ENCODE data around the gene TRPM3.

The TRPM3 gene

GRCh38 chr9:70901013-70901412 is 220.4 kb downstream of the TRPM3 start:
- no peak for DNase-seq (ENCODE audit: low read depth in 2 of 2, low spot score in 1 of 2)

GRCh38 chr9:70893580-70894122 is 227.8 kb downstream of the TRPM3 start:
- DNase-seq (ENCODE audit: low read depth in 2 of 2, low spot score in 1 of 2): no peak

GRCh38 chr9:70888471-70888870 is 232.9 kb downstream of the TRPM3 start:
- DNase-seq (ENCODE audit: low read depth in 2 of 2, low spot score in 1 of 2): no peak

GRCh38 chr9:70887826-70888225 is 233.6 kb downstream of the TRPM3 start:
- no peak for DNase-seq (ENCODE audit: low read depth in 2 of 2, low spot score in 1 of 2)

- DNase-seq (ENCODE audit: low read depth in 2 of 2, low spot score in 1 of 2): no peak
These were observed 237.2 kb downstream of the TRPM3 start for GRCh38 chr9:70883963-70884793.

GRCh38 chr9:70883056-70883455 is 238.4 kb downstream of the TRPM3 start:
- no peak for DNase-seq (ENCODE audit: low read depth in 2 of 2, low spot score in 1 of 2)

- no peak for DNase-seq (ENCODE audit: low read depth in 2 of 2, low spot score in 1 of 2)
These were observed 240.1 kb downstream of the TRPM3 start for GRCh38 chr9:70881333-70881732.

GRCh38 chr9:70880535-70880934 is 240.9 kb downstream of the TRPM3 start:
- no peak for DNase-seq (ENCODE audit: low read depth in 2 of 2, low spot score in 1 of 2)

GRCh38 chr9:70878576-70878975 is 242.8 kb downstream of the TRPM3 start:
- DNase-seq (ENCODE audit: low read depth in 2 of 2, low spot score in 1 of 2): no peak

- DNase-seq (ENCODE audit: low read depth in 2 of 2, low spot score in 1 of 2): no peak
These were observed 247.0 kb downstream of the TRPM3 start for GRCh38 chr9:70874451-70874850.

GRCh38 chr9:70873506-70873905 is 247.9 kb downstream of the TRPM3 start:
- no peak for DNase-seq (ENCODE audit: low read depth in 2 of 2, low spot score in 1 of 2)

- DNase-seq (ENCODE audit: low read depth in 2 of 2, low spot score in 1 of 2): no peak
These were observed 252.5 kb downstream of the TRPM3 start for GRCh38 chr9:70868661-70869652.

GRCh38 chr9:70868041-70868440 is 253.4 kb downstream of the TRPM3 start:
- DNase-seq (ENCODE audit: low read depth in 2 of 2, low spot score in 1 of 2): no peak

GRCh38 chr9:70865471-70865870 is 255.9 kb downstream of the TRPM3 start:
- DNase-seq (ENCODE audit: low read depth in 2 of 2, low spot score in 1 of 2): no peak

GRCh38 chr9:70861797-70862196 is 259.6 kb downstream of the TRPM3 start:
- no peak for DNase-seq (ENCODE audit: low read depth in 2 of 2, low spot score in 1 of 2)

- no peak for DNase-seq (ENCODE audit: low read depth in 2 of 2, low spot score in 1 of 2)
These were observed 260.0 kb downstream of the TRPM3 start for GRCh38 chr9:70861376-70861775.

- no peak for DNase-seq (ENCODE audit: low read depth in 2 of 2, low spot score in 1 of 2)
These were observed 261.7 kb downstream of the TRPM3 start for GRCh38 chr9:70859694-70860093.

- no peak for DNase-seq (ENCODE audit: low read depth in 2 of 2, low spot score in 1 of 2)
These were observed 265.0 kb downstream of the TRPM3 start for GRCh38 chr9:70856411-70856810.

GRCh38 chr9:70852711-70853240 is 268.6 kb downstream of the TRPM3 start:
- no peak for DNase-seq (ENCODE audit: low read depth in 2 of 2, low spot score in 1 of 2)

- DNase-seq (ENCODE audit: low read depth in 2 of 2, low spot score in 1 of 2): no peak
These were observed 281.2 kb downstream of the TRPM3 start for GRCh38 chr9:70840266-70840665.

- no peak for DNase-seq (ENCODE audit: low read depth in 2 of 2, low spot score in 1 of 2)
These were observed 286.1 kb downstream of the TRPM3 start for GRCh38 chr9:70835323-70835722.
